H9 (cell line): ENCODE data around the gene ARHGEF6. TPM values are rescaled to one million over a fixed set of nuclear protein-coding genes. Genes with fewer than 3 reads are reported as not detected.

ENCODE experiments used
- DNase-seq: peaks from one replicate; pipeline ENCODE4 v3.0.0-alpha.2; 2017
- H2AFZ ChIP-seq: one replicate; pipeline ENCODE4 v1.6.1; 2013; ENCODE audit warnings: mild to moderate bottlenecking, low read length, control low read depth, moderate library complexity
- H2AK5ac ChIP-seq: 2 replicates; pipeline ENCODE4 v1.6.1; 2013; ENCODE audit warnings: low read length, control low read depth, mixed read lengths; ENCODE audit not compliant: insufficient read length
- H2BK120ac ChIP-seq: one replicate; pipeline ENCODE4 v1.6.1; 2013; ENCODE audit warnings: low read depth, mild to moderate bottlenecking, low read length, control low read depth, inconsistent platforms; ENCODE audit not compliant: poor library complexity, severe bottlenecking
- H2BK12ac ChIP-seq: 2 replicates; pipeline ENCODE4 v1.6.1; 2013; ENCODE audit warnings: low read length, control low read depth, mixed read lengths, low read depth; ENCODE audit not compliant: insufficient read length
- H2BK15ac ChIP-seq: 2 replicates; pipeline ENCODE4 v1.6.1; 2013; ENCODE audit warnings: low read depth, low read length, control low read depth
- H2BK20ac ChIP-seq: one replicate; pipeline ENCODE4 v1.6.1; 2013; ENCODE audit warnings: low read depth, mild to moderate bottlenecking, low read length, control low read depth, inconsistent platforms; ENCODE audit not compliant: poor library complexity, severe bottlenecking
- H2BK5ac ChIP-seq: 2 replicates; pipeline ENCODE4 v1.6.1; 2013; ENCODE audit warnings: low read length, control low read depth, mixed read lengths; ENCODE audit not compliant: insufficient read length
- H3K14ac ChIP-seq: 2 replicates; pipeline ENCODE4 v1.6.1; 2013; ENCODE audit warnings: low read length, control low read depth; ENCODE audit not compliant: insufficient read depth
- H3K18ac ChIP-seq: 2 replicates; pipeline ENCODE4 v1.6.1; 2013; ENCODE audit warnings: low read depth, mild to moderate bottlenecking, mixed read lengths, low read length, control low read depth; ENCODE audit not compliant: insufficient read length
- H3K23ac ChIP-seq: 2 replicates; pipeline ENCODE4 v1.6.1; 2013; ENCODE audit warnings: low read length, control low read depth, mixed read lengths, low read depth; ENCODE audit not compliant: insufficient read length
- H3K23me2 ChIP-seq: 2 replicates; pipeline ENCODE4 v1.6.1; 2013; ENCODE audit warnings: low read depth, mild to moderate bottlenecking, mixed read lengths, low read length, control low read depth; ENCODE audit not compliant: insufficient read length, poor library complexity, severe bottlenecking
- H3K27ac ChIP-seq: 2 replicates; pipeline ENCODE4 v1.5.1; 2013; ENCODE audit warnings: low read length, control low read depth, mixed read lengths, low read depth; ENCODE audit not compliant: insufficient read length
- H3K27me3 ChIP-seq: 2 replicates; pipeline ENCODE4 v1.6.1; 2013; ENCODE audit warnings: low read length, control low read depth, inconsistent platforms; ENCODE audit not compliant: insufficient read depth
- H3K4ac ChIP-seq: 2 replicates; pipeline ENCODE4 v1.6.1; 2013; ENCODE audit warnings: low read depth, mild to moderate bottlenecking, control low read depth, inconsistent platforms, low read length, moderate library complexity
- H3K4me1 ChIP-seq: 2 replicates; pipeline ENCODE4 v1.6.1; 2013; ENCODE audit warnings: low read length, control low read depth, inconsistent platforms; ENCODE audit not compliant: insufficient read depth
- H3K4me2 ChIP-seq: 2 replicates; pipeline ENCODE4 v1.6.1; 2013; ENCODE audit warnings: low read length, control low read depth, mixed read lengths; ENCODE audit not compliant: insufficient read length, insufficient read depth
- H3K56ac ChIP-seq: 2 replicates; pipeline ENCODE4 v1.6.1; 2013; ENCODE audit warnings: low read depth, mild to moderate bottlenecking, mixed read lengths, low read length, control low read depth; ENCODE audit not compliant: insufficient read length
- H3K79me1 ChIP-seq: 2 replicates; pipeline ENCODE4 v1.6.1; 2013; ENCODE audit warnings: low read depth, mild to moderate bottlenecking, moderate library complexity, low read length, control low read depth, inconsistent platforms; ENCODE audit not compliant: insufficient read depth, poor library complexity, severe bottlenecking
- H3K79me2 ChIP-seq: 2 replicates; pipeline ENCODE4 v1.6.1; 2013; ENCODE audit warnings: low read length, control low read depth, inconsistent platforms; ENCODE audit not compliant: insufficient read depth
- H3K9ac ChIP-seq: 2 replicates; pipeline ENCODE4 v1.6.1; 2013; ENCODE audit warnings: low read length, control low read depth, mixed read lengths; ENCODE audit not compliant: insufficient read length; ENCODE audit errors: extremely low read depth
- H3K9me3 ChIP-seq: one replicate; pipeline ENCODE4 v1.6.1; 2013; ENCODE audit warnings: low read depth, low read length, inconsistent platforms; ENCODE audit not compliant: control insufficient read depth
- H3T11ph ChIP-seq: one replicate; pipeline ENCODE4 v1.6.1; 2013; ENCODE audit warnings: mild to moderate bottlenecking, low read length, control low read depth, inconsistent platforms
- H4K20me1 ChIP-seq: one replicate; pipeline ENCODE4 v1.6.1; 2013; ENCODE audit not compliant: control insufficient read depth, insufficient read length, insufficient read depth
- H4K5ac ChIP-seq: 2 replicates; pipeline ENCODE4 v1.6.1; 2013; ENCODE audit warnings: low read depth, mild to moderate bottlenecking, mixed read lengths, low read length, control low read depth; ENCODE audit not compliant: insufficient read length
- H4K8ac ChIP-seq: replicated peaks from 2 replicates; pipeline ENCODE4 v1.6.1; 2013; ENCODE audit warnings: low read length, control low read depth, mixed read lengths, low read depth; ENCODE audit not compliant: insufficient read length
- H4K91ac ChIP-seq: 2 replicates; pipeline ENCODE4 v1.6.1; 2013; ENCODE audit warnings: low read depth, mild to moderate bottlenecking, moderate library complexity, mixed read lengths, low read length, control low read depth; ENCODE audit not compliant: insufficient read length
- H3K27ac Mint-ChIP-seq, 3 experiments: 2 replicates in 2 of 3; 3 replicates in 1 of 3; pipeline ENCODE4 v1.8.0; 2020 to 2021; ENCODE audit warnings: mixed read lengths in 3 of 3, mild to moderate bottlenecking in 1 of 3, moderate library complexity in 1 of 3
- H3K27me3 Mint-ChIP-seq: 2 replicates; pipeline ENCODE4 v1.8.0; 2021; ENCODE audit warnings: low read depth, mild to moderate bottlenecking, moderate library complexity, mixed read lengths
- H3K36me3 Mint-ChIP-seq, 3 experiments: 2 replicates in 2 of 3; 3 replicates in 1 of 3; pipeline ENCODE4 v1.8.0; 2020 to 2021; ENCODE audit warnings: low read depth in 3 of 3, mixed read lengths in 3 of 3; ENCODE audit not compliant: insufficient read depth in 1 of 3
- H3K4me1 Mint-ChIP-seq, 2 experiments: 2 replicates each; pipeline ENCODE4 v1.8.0; 2020; ENCODE audit warnings: mixed read lengths in 2 of 2
- H3K4me3 Mint-ChIP-seq, 2 experiments: 2 replicates in 1 of 2; 3 replicates in 1 of 2; pipeline ENCODE4 v1.8.0; 2020 to 2021; ENCODE audit warnings: mild to moderate bottlenecking in 2 of 2, mixed read lengths in 2 of 2, moderate library complexity in 1 of 2
- H3K9me3 Mint-ChIP-seq, 2 experiments: 2 replicates in 1 of 2; 3 replicates in 1 of 2; pipeline ENCODE4 v1.8.0; 2020; ENCODE audit warnings: mild to moderate bottlenecking in 2 of 2, mixed read lengths in 2 of 2, moderate library complexity in 1 of 2
- CTCF ChIP-seq: fragments of 200-600 bp; sonication (generic); conservative IDR thresholded peaks from 3 replicates; pipeline ENCODE4 v1.8.0; 2021; ENCODE audit warnings: antibody characterized with exemption, mild to moderate bottlenecking
- WGBS: extraction: QIAGEN DNeasy Blood & Tissue Kit; methylation state at CpG from one replicate; pipeline ENCODE4 v1.1.7; 2013; ENCODE audit warnings: missing lambda C conversion rate, low lambda C conversion rate, mixed read lengths; ENCODE audit not compliant: insufficient read length; ENCODE audit errors: extremely low coverage; 5-methylcytosine and 5-hydroxymethylcytosine counted together
- total RNA-seq: library from RNA; stranded (reverse); gene quantifications from 2 replicates; pipeline ENCODE4 v1.2.1, GENCODE V29; 2021

ARHGEF6 gene
- total RNA-seq, 1 experiment from 2014 or later, result 3.6 TPM

GRCh38 chrX:136662104-136662503 is 118.6 kb downstream of the ARHGEF6 start:
- no peak overlapping the region for H2BK12ac ChIP-seq
- no peak for DNase-seq
- no peak overlapping the region for H4K8ac ChIP-seq
- H3K27ac ChIP-seq, result no peak overlapping the region
- H4K5ac ChIP-seq, result no peak overlapping the region
- H2AK5ac ChIP-seq, result no peak overlapping the region
- Mint-ChIP-seq H3K36me3 (peaks cover 0 to 9% (median 3%) of the 10 kb centered on the region in 3 experiments; a peak in 5 of 7 replicates), H3K9me3 (peaks cover 54 to 62% of the 10 kb centered on the region in 2 experiments), H3K4me1 (peaks cover under 1 to 5% of the 10 kb centered on the region in 2 experiments; a peak in 3 of 4 replicates), H3K27ac (no peak overlapping the region), H3K4me3 (no peak overlapping the region), H3K27me3 (peaks cover 3% of the 10 kb centered on the region; the same call in 1 of the 2 replicates)
- no peak overlapping the region for H3K4me2 ChIP-seq
- no peak overlapping the region for H3T11ph ChIP-seq
- no peak overlapping the region for H2BK120ac ChIP-seq
- H3K9me3 ChIP-seq, result peaks cover 65% of the 10 kb centered on the region
- H3K56ac ChIP-seq, result no peak overlapping the region
- no peak overlapping the region for H2BK5ac ChIP-seq
- H2BK15ac ChIP-seq, result no peak overlapping the region
- no peak overlapping the region for H3K23ac ChIP-seq
- H3K27me3 ChIP-seq, result no peaks in the 10 kb centered on the region
- H3K18ac ChIP-seq, result no peak overlapping the region
- no peaks in the 10 kb centered on the region for H3K4me1 ChIP-seq
- H4K91ac ChIP-seq, result no peak overlapping the region
- H3K4ac ChIP-seq, result no peak overlapping the region
- H3K79me1 ChIP-seq, result no peaks in the 10 kb centered on the region
- no peak overlapping the region for H2BK20ac ChIP-seq
- no peaks in the 10 kb centered on the region for H3K23me2 ChIP-seq
- H2AFZ ChIP-seq, result no peak overlapping the region
- no peak overlapping the region for H3K14ac ChIP-seq
- no peak for TF ChIP-seq CTCF
- WGBS, result no CpG with 5 or more reads among the region's 2 CpGs
- H3K9ac ChIP-seq, result no peak overlapping the region
- no peaks in the 10 kb centered on the region for H3K79me2 ChIP-seq
- H4K20me1 ChIP-seq, result no peaks in the 10 kb centered on the region
